GM23248 (cell line): ENCODE data around the gene TNFRSF19.

Experiments
- EZH2 ChIP-seq: fragments of 200-600 bp; sonication (generic); IDR thresholded peaks from 2 replicates; pipeline ENCODE4 v1.6.1; 2018; ENCODE audit warnings: antibody characterized with exemption, mild to moderate bottlenecking; ENCODE audit not compliant: insufficient read depth, poor library complexity, severe bottlenecking
- EZH2phosphoT487 ChIP-seq: fragments of 200-600 bp; sonication (generic); IDR thresholded peaks from 2 replicates; pipeline ENCODE4 v1.6.1; 2018; ENCODE audit warnings: antibody characterized with exemption, moderate library complexity, mild to moderate bottlenecking, low read depth; ENCODE audit not compliant: insufficient read depth

- no peak for TF ChIP-seq EZH2phosphoT487
- TF ChIP-seq EZH2 = no peak
These were observed 36.1 kb upstream of the TNFRSF19 start for GRCh38 chr13:23534090-23534489.
